ENCODE measurements around the gene RCBTB2.

DNA sequence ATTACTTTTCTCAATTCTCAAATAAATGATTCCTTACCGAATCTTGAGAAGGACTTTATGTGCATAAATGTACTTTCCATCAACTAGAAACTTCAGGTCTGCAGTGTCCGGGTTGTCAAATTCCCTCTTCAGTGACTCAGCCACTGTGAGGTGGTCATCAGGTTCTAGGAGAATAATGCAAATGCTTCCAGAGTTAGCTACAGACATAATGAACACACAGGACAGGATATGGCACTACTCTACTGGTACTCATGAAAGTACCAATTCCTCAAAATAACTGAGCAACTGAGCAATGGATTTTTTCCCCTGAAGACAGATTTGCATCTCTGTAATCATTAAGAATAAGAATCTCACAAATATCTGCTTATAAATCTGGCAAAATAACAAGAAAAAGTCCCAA is 31.2 kb downstream of the RCBTB2 start:
- TF ChIP-seq, protein P1, sequence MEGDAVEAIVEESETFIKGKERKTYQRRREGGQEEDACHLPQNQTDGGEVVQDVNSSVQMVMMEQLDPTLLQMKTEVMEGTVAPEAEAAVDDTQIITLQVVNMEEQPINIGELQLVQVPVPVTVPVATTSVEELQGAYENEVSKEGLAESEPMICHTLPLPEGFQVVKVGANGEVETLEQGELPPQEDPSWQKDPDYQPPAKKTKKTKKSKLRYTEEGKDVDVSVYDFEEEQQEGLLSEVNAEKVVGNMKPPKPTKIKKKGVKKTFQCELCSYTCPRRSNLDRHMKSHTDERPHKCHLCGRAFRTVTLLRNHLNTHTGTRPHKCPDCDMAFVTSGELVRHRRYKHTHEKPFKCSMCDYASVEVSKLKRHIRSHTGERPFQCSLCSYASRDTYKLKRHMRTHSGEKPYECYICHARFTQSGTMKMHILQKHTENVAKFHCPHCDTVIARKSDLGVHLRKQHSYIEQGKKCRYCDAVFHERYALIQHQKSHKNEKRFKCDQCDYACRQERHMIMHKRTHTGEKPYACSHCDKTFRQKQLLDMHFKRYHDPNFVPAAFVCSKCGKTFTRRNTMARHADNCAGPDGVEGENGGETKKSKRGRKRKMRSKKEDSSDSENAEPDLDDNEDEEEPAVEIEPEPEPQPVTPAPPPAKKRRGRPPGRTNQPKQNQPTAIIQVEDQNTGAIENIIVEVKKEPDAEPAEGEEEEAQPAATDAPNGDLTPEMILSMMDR (IDR thresholded peaks at IDR 0.05 in 4 of 5, conservative IDR thresholded peaks at IDR 0.05 in 1 of 5) = no peak
- TF ChIP-seq POLR2A (IDR thresholded peaks at IDR 0.05) = no peak

All from gastrocnemius medialis (tissue), 4 donors.